ENCODE measurements around the gene UBE2F. TPM values are rescaled to one million over a fixed set of nuclear protein-coding genes. Genes with fewer than 3 reads are reported as not detected.

Gene UBE2F
- total RNA-seq, 1 experiment from 2014 or later, result 62.1 TPM

DNA sequence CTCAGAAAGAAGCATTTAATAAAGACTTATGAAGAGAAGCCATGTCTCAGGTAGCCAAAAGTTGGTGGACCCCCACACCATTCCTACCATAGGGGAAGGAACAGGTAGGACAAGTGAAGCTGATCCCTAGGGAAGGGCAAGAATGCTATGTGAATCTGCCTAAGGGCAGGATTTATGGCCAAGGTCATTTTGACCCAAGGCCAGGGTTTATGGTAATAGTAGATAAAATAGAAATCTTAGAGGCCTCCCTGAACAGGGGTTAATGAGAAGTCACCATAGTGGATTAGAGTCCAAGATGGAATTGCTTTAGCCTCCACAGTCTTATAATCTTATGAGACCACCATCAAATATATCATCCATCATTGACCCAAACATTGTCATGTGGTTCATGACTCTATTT lies 26.0 kb upstream of the UBE2F start:
- no peak overlapping the region for H3K56ac ChIP-seq (ENCODE audit: insufficient read length, low read depth, low read length)
- no peaks in the 10 kb centered on the region; the same call in 1 of the 2 replicates for H3K4me1 ChIP-seq (ENCODE audit: insufficient read depth, low read length)
- no peaks in the 10 kb centered on the region for H3K23me2 ChIP-seq (ENCODE audit: insufficient read length, low read depth, low read length, poor library complexity, severe bottlenecking)
- H2BK120ac ChIP-seq (ENCODE audit: low read depth, low read length, poor library complexity, severe bottlenecking), result no peak overlapping the region
- H2BK12ac ChIP-seq (ENCODE audit: insufficient read length, low read depth, low read length), result no peak overlapping the region
- no peak overlapping the region for H3K4me3 Mint-ChIP-seq
- peaks cover 9 to 12% of the 10 kb centered on the region in 2 experiments for H3K4me1 Mint-ChIP-seq
- H3K9me3 ChIP-seq (ENCODE audit: control insufficient read depth, low read depth, low read length), result peaks cover 12% of the 10 kb centered on the region
- H3K27me3 ChIP-seq (ENCODE audit: insufficient read depth, low read length), result no peaks in the 10 kb centered on the region
- H4K20me1 ChIP-seq (ENCODE audit: control insufficient read depth, insufficient read depth, insufficient read length), result no peaks in the 10 kb centered on the region
- H3K4me2 ChIP-seq (ENCODE audit: insufficient read depth, insufficient read length, low read length), result no peak overlapping the region
- H3K36me3 Mint-ChIP-seq (ENCODE audit: insufficient read depth in 1 of 3, low read depth in 3 of 3), result peaks cover 0 to 15% (median 11%) of the 10 kb centered on the region in 3 experiments; a peak in 5 of 7 replicates
- peaks cover 13 to 21% of the 10 kb centered on the region in 2 experiments for H3K9me3 Mint-ChIP-seq
- no peak overlapping the region for H3K27ac Mint-ChIP-seq
- no peak overlapping the region for H4K8ac ChIP-seq (replicated peaks; ENCODE audit: insufficient read length, low read depth, low read length)
- H3K4ac ChIP-seq (ENCODE audit: low read depth, low read length), result no peak overlapping the region
- H3K14ac ChIP-seq (ENCODE audit: insufficient read depth, low read length), result no peak overlapping the region
- no peak overlapping the region for H2AK5ac ChIP-seq (ENCODE audit: insufficient read length, low read length)
- TF ChIP-seq, protein P1, sequence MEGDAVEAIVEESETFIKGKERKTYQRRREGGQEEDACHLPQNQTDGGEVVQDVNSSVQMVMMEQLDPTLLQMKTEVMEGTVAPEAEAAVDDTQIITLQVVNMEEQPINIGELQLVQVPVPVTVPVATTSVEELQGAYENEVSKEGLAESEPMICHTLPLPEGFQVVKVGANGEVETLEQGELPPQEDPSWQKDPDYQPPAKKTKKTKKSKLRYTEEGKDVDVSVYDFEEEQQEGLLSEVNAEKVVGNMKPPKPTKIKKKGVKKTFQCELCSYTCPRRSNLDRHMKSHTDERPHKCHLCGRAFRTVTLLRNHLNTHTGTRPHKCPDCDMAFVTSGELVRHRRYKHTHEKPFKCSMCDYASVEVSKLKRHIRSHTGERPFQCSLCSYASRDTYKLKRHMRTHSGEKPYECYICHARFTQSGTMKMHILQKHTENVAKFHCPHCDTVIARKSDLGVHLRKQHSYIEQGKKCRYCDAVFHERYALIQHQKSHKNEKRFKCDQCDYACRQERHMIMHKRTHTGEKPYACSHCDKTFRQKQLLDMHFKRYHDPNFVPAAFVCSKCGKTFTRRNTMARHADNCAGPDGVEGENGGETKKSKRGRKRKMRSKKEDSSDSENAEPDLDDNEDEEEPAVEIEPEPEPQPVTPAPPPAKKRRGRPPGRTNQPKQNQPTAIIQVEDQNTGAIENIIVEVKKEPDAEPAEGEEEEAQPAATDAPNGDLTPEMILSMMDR (conservative IDR thresholded peaks at IDR 0.05), result no peak
- no peak for DNase-seq
- H2BK15ac ChIP-seq (ENCODE audit: low read depth, low read length), result no peak overlapping the region
- peaks cover 2% of the 10 kb centered on the region for H3K27me3 Mint-ChIP-seq (ENCODE audit: low read depth)
- no peak overlapping the region for H3K23ac ChIP-seq (ENCODE audit: insufficient read length, low read depth, low read length)
- no peak overlapping the region for H3K27ac ChIP-seq (ENCODE audit: insufficient read length, low read depth, low read length)
- H3K79me2 ChIP-seq (ENCODE audit: insufficient read depth, low read length), result no peaks in the 10 kb centered on the region
- H3K9ac ChIP-seq (ENCODE audit: extremely low read depth, insufficient read length, low read length), result no peak overlapping the region
- no peak overlapping the region for H3T11ph ChIP-seq (ENCODE audit: low read length)
- no peaks in the 10 kb centered on the region for H3K79me1 ChIP-seq (ENCODE audit: insufficient read depth, low read depth, low read length, poor library complexity, severe bottlenecking)
- no peak overlapping the region for H2AFZ ChIP-seq (ENCODE audit: low read length)
- H4K5ac ChIP-seq (ENCODE audit: insufficient read length, low read depth, low read length), result no peak overlapping the region
- no peak overlapping the region for H2BK20ac ChIP-seq (ENCODE audit: low read depth, low read length, poor library complexity, severe bottlenecking)
- no peak overlapping the region for H4K91ac ChIP-seq (ENCODE audit: insufficient read length, low read depth, low read length)
- no peak overlapping the region for H2BK5ac ChIP-seq (ENCODE audit: insufficient read length, low read length)
- H3K18ac ChIP-seq (ENCODE audit: insufficient read length, low read depth, low read length), result no peak overlapping the region

Data from H9 (cell line).